GM12892 (cell line): Measurements from ENCODE around the gene TYRO3.

Source experiments
- POLR2A ChIP-seq: IDR thresholded peaks from 2 replicates; pipeline ENCODE4 v1.6.1; 2011; ENCODE audit warnings: low read depth, low read length, control low read depth
- TAF1 ChIP-seq: IDR thresholded peaks from 2 replicates; pipeline ENCODE4 v1.6.1; 2011; ENCODE audit warnings: low read depth, mild to moderate bottlenecking, control low read depth, low read length, borderline replicate concordance

DNA sequence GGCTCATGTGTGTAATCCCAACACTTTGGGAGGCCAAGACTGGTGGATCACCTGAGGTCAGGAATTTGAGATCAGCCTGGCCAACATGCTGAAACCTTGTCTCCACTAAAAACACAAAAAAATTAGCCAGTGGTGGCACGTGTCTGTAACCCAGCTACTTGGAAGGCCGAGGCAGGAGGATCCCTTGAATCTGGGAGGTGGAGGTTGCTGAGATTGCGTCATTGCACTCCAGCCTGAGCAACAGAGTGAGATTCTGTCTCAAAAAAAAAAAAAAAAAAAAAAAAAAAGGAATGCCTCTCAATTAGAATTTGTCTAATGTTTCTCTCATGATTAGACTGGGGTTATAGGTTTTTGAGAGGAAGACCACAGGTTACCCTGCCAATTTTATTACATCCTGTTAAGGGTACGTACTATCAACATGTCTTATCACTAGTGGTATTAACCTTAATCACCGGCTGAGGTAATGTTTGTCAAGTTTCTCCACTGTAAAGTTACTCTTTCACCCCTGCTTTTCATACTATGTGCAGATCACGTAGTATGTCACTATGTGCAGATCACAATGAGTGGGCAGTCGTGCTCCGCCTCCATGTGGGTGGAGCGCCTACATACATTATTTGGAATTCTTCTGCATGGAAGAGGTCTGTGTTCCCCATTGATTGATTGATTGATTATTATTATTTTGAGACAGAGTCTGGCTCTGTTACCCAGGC, 8.8 kb upstream of the TYRO3 start:
- no peak for TF ChIP-seq POLR2A
- no peak for TF ChIP-seq TAF1
